HepG2 (cell line): ENCODE data around the gene CNOT1.
A peak's percentile ranks its signal among the peaks of the same experiment; 100 is the strongest.

Experiments used
- DBP ChIP-seq: sonication (generic); formaldehyde crosslinking; IDR thresholded peaks from 2 replicates; pipeline ENCODE4 v1.4.0; 2020; ENCODE audit warnings: missing genetic modification reagents; ENCODE audit errors: not compliant biosample characterization
- HOXD1 ChIP-seq: sonication (generic); formaldehyde crosslinking; IDR thresholded peaks from 2 replicates; pipeline ENCODE4 v1.5.0; 2020; ENCODE audit warnings: missing genetic modification reagents
- NR2C2 ChIP-seq: sonication (generic); formaldehyde crosslinking; IDR thresholded peaks from 2 replicates; pipeline ENCODE4 v1.4.0; 2020; ENCODE audit warnings: missing genetic modification reagents, mild to moderate bottlenecking, moderate library complexity, borderline replicate concordance
- SP140L ChIP-seq: sonication (generic); formaldehyde crosslinking; IDR thresholded peaks from 2 replicates; pipeline ENCODE4 v1.4.0; 2020; ENCODE audit warnings: missing genetic modification reagents, borderline replicate concordance
- TF ChIP-seq, protein P1 (sequence below): sonication (generic); formaldehyde crosslinking; IDR thresholded peaks from 2 replicates; pipeline ENCODE4 v1.5.0; 2020; ENCODE audit warnings: mild to moderate bottlenecking, missing genetic modification reagents, moderate library complexity

GRCh38 chr16:58678716-58679115, 49.1 kb upstream of the CNOT1 start:
- no peak for TF ChIP-seq SP140L (CRISPR knock-in tag)
- TF ChIP-seq, protein P1, sequence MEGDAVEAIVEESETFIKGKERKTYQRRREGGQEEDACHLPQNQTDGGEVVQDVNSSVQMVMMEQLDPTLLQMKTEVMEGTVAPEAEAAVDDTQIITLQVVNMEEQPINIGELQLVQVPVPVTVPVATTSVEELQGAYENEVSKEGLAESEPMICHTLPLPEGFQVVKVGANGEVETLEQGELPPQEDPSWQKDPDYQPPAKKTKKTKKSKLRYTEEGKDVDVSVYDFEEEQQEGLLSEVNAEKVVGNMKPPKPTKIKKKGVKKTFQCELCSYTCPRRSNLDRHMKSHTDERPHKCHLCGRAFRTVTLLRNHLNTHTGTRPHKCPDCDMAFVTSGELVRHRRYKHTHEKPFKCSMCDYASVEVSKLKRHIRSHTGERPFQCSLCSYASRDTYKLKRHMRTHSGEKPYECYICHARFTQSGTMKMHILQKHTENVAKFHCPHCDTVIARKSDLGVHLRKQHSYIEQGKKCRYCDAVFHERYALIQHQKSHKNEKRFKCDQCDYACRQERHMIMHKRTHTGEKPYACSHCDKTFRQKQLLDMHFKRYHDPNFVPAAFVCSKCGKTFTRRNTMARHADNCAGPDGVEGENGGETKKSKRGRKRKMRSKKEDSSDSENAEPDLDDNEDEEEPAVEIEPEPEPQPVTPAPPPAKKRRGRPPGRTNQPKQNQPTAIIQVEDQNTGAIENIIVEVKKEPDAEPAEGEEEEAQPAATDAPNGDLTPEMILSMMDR: peak; percentile 38
- no peak for TF ChIP-seq DBP
- TF ChIP-seq NR2C2 (CRISPR knock-in tag): no peak
- no peak for TF ChIP-seq HOXD1
